AG20443 (cell line): ENCODE data around the gene KIF2C.
"Not testable (repeated sequence)": the region's sequence is repeated elsewhere in the genome, so short reads cannot be mapped to it uniquely, and the experiment has no call there.

Source experiments
- DNase-seq: peaks from one replicate; pipeline ENCODE4 v3.0.0; 2012; ENCODE audit warnings: low spot score, mixed read lengths

KIF2C gene

DNA sequence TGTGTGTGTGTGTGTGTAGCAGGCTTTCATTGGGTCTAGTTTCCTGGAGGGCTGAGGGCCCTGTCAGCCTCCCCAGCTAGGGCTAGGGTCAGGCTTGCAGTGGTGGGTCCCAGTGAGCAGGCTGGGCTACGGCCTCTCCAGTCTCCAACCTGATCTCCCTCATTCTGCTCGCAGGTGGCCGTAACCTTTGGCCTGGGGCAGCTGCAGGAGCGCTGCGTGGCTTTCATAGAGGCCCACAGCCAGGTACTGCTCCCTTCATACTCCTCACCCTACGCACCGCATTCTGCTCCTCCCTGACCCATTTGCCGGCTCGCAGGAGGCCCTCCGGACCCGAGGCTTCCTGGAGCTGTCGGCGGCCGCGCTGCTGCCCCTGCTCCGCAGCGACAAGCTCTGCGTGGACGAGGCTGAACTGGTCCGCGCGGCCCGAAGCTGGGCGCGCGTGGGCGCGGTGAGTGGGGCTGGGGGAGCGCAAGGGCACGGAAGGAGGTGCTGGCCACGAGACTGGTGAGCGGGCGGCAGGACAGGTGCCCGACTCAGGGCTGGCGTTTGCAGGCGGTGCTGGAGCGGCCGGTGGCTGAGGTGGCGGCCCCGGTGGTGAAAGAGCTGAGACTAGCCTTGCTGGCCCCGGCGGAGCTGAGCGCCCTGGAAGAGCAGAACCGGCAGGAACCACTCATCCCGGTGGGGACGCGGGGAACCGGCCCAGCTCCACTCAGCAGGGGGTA, 73.3 kb downstream of the KIF2C start:
- no peak for DNase-seq

DNA sequence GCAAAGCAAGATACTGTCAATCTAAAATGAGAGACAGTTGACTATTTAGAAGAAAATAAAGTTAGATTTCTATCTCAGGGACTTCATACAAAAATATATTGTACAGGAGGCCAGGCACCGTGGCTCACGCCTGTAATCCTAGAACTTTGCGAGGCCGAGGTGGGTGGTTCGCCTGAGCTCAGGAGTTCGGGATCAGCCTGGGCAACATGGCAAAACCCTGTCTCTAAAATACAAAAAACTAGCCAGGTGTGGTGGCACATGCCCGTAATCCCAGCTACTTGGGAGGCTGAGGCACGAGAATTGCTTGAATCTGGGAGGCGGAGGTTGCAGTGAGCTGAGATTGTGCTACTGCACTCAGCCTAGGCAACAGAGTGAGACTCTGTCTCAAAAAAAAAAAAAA, 76.3 kb downstream of the KIF2C start:
- not testable (repeated sequence) for DNase-seq

DNA sequence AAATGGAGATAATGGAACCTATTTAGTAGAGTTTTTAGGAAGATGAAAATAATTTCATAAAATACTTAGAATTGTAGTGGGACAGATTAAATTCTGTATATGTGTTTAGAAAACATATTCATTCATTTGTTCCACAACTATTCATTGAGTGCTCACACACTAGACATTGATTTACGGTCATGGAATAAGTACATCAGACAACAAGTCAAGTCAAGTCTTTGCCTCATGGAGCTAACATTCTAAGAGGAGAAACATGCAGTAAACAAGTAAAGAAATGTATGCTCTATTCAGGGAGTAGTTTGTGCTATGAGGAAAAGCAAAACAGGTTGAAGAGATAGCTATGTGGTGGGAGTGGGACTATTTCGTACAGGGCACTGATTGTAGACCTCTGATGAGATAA, 77.7 kb downstream of the KIF2C start:
- no peak for DNase-seq
